Neural cell (in vitro differentiated cells): Measurements from ENCODE around the gene ATP8B1. TPM values are rescaled to one million over a fixed set of nuclear protein-coding genes. Genes with fewer than 3 reads are reported as not detected.
"Not testable (repeated sequence)": the region's sequence is repeated elsewhere in the genome, so short reads cannot be mapped to it uniquely, and the experiment has no call there.

Experiments used
- H2AFZ ChIP-seq: fragments of 200-600, 300-800 bp; sonication (generic), shearing (Covaris generic); 2 replicates; pipeline ENCODE4 v1.6.0; 2014; ENCODE audit warnings: low read depth, mild to moderate bottlenecking, antibody characterized with exemption, low read length, moderate library complexity
- H3F3A ChIP-seq: fragments of 200-600 bp; shearing (Covaris generic); 2 replicates; pipeline ENCODE4 v1.6.1; 2016; ENCODE audit warnings: mild to moderate bottlenecking, moderate library complexity, mixed read lengths, antibody characterized with exemption, low read length; ENCODE audit not compliant: insufficient read depth, poor library complexity, severe bottlenecking
- H3K27ac ChIP-seq: fragments of 200-600, 300-800 bp; sonication (generic), shearing (Covaris generic); 2 replicates; pipeline ENCODE4 v1.5.1; 2014; ENCODE audit warnings: mild to moderate bottlenecking, low read length, moderate library complexity
- H3K27me3 ChIP-seq: fragments of 300-800, 200-600 bp; sonication (generic), shearing (Covaris generic); 2 replicates; pipeline ENCODE4 v1.6.0; 2014; ENCODE audit warnings: mild to moderate bottlenecking, low read depth, low read length, moderate library complexity; ENCODE audit not compliant: insufficient read depth
- H3K36me3 ChIP-seq: fragments of 300-800, 200-600 bp; sonication (generic), shearing (Covaris generic); 2 replicates; pipeline ENCODE4 v1.5.1; 2014; ENCODE audit warnings: mild to moderate bottlenecking, antibody characterized with exemption, low read length, moderate library complexity; ENCODE audit not compliant: insufficient read depth
- H3K4me2 ChIP-seq: fragments of 300-800, 200-600 bp; sonication (generic), shearing (Covaris generic); 2 replicates; pipeline ENCODE4 v1.6.0; 2014; ENCODE audit warnings: mild to moderate bottlenecking, low read length
- H3K4me3 ChIP-seq: fragments of 300-800, 200-600 bp; sonication (generic), shearing (Covaris generic); 2 replicates; pipeline ENCODE4 v1.5.1; 2014; ENCODE audit warnings: mild to moderate bottlenecking, low read length, moderate library complexity
- H3K79me2 ChIP-seq: fragments of 200-600 bp; shearing (Covaris generic); replicated peaks from 2 replicates; pipeline ENCODE4 v1.6.0; 2014; ENCODE audit warnings: mild to moderate bottlenecking, low read length, moderate library complexity; ENCODE audit not compliant: insufficient read depth
- H3K9ac ChIP-seq: fragments of 300-800, 200-600 bp; sonication (generic), shearing (Covaris generic); 2 replicates; pipeline ENCODE4 v1.6.1; 2016; ENCODE audit warnings: mild to moderate bottlenecking, low read length, mixed read lengths
- H3K9me2 ChIP-seq: fragments of 200-600 bp; shearing (Covaris generic); 2 replicates; pipeline ENCODE4 v1.6.1; 2016; ENCODE audit warnings: mild to moderate bottlenecking, low read length, mixed read lengths; ENCODE audit not compliant: insufficient read depth
- H3K9me3 ChIP-seq: fragments of 200-600, 300-800 bp; sonication (generic), shearing (Covaris generic); 2 replicates; pipeline ENCODE4 v1.6.1; 2016; ENCODE audit warnings: mild to moderate bottlenecking, mixed run types, low read length, moderate library complexity, mixed read lengths
- H4K20me1 ChIP-seq: fragments of 200-600 bp; shearing (Covaris generic); 2 replicates; pipeline ENCODE4 v1.6.1; 2016; ENCODE audit warnings: mild to moderate bottlenecking, mixed run types; ENCODE audit not compliant: insufficient read depth
- EP300 ChIP-seq: fragments of 450-650 bp; conservative IDR thresholded peaks from 2 replicates; pipeline ENCODE4 v1.6.1; 2014; ENCODE audit warnings: antibody characterized with exemption, mild to moderate bottlenecking, moderate library complexity; ENCODE audit not compliant: poor library complexity, severe bottlenecking
- EZH2 ChIP-seq: fragments of 200-600, 300-800 bp; shearing (Covaris generic), sonication (generic); IDR thresholded peaks from 2 replicates; pipeline ENCODE4 v1.6.1; 2014; ENCODE audit warnings: antibody characterized with exemption, low read length, borderline replicate concordance, mild to moderate bottlenecking; ENCODE audit not compliant: insufficient read depth, poor library complexity, severe bottlenecking
- MXI1 ChIP-seq: fragments of 450-650 bp; conservative IDR thresholded peaks from 2 replicates; pipeline ENCODE4 v1.6.1; 2014; ENCODE audit warnings: antibody characterized with exemption, mild to moderate bottlenecking; ENCODE audit not compliant: poor library complexity, severe bottlenecking
- POLR2AphosphoS5 ChIP-seq: IDR thresholded peaks from 2 replicates; pipeline ENCODE4 v1.6.1; 2012
- RAD21 ChIP-seq: fragments of 450-650 bp; conservative IDR thresholded peaks from 2 replicates; pipeline ENCODE4 v1.6.1; 2014; ENCODE audit warnings: antibody characterized with exemption, mild to moderate bottlenecking, moderate library complexity
- TAF1 ChIP-seq: IDR thresholded peaks from 2 replicates; pipeline ENCODE4 v1.6.1; 2012; ENCODE audit warnings: low read depth
- polyA minus RNA-seq: library from RNA; depleted of rRNA, polyadenylated mRNA; stranded (reverse); fragments of >200 nt; gene quantifications from 2 replicates; pipeline ENCODE4 v1.2.3, GENCODE V29; 2014
- polyA plus RNA-seq: library from polyadenylated mRNA; depleted of rRNA; stranded (reverse); fragments of >200 nt; gene quantifications from 2 replicates; pipeline ENCODE4 v1.2.3, GENCODE V29; 2014
- TF ChIP-seq, protein P1 (sequence below): fragments of 450-650 bp; IDR thresholded peaks from 2 replicates; pipeline ENCODE4 v1.5.1; 2014; ENCODE audit warnings: antibody characterized with exemption, mild to moderate bottlenecking, moderate library complexity; ENCODE audit not compliant: poor library complexity, severe bottlenecking

ATP8B1 gene
- polyA plus RNA-seq (not detected in 2 replicates), polyA minus RNA-seq (not detected in 2 replicates)

GRCh38 chr18:57803103-57803969 lies at the start of gene ATP8B1:
ATP8B1 (minus strand) TSS chr18:57803315; CDS start chr18:57731807, 71,508 bp downstream.
- peak within 1 kb of the TSS; percentile 82 for H3K4me2 ChIP-seq
- no peaks in the 10 kb centered on the region for H3F3A ChIP-seq
- no peaks in the 10 kb centered on the region for H3K79me2 ChIP-seq
- no peaks in the 10 kb centered on the region for H4K20me1 ChIP-seq
- H3K4me3 ChIP-seq, result peak within 1 kb of the TSS; percentile 75
- peak; percentile 58 for TF ChIP-seq EZH2
- no peak for TF ChIP-seq RAD21
- TF ChIP-seq TAF1, result no peak
- no peak for TF ChIP-seq POLR2AphosphoS5
- no peak for TF ChIP-seq MXI1
- H2AFZ ChIP-seq, result no peak within 1 kb of the TSS
- peak within 1 kb of the TSS; percentile 26 for H3K9ac ChIP-seq
- H3K9me3 ChIP-seq, result no peaks in the 10 kb centered on the region
- H3K9me2 ChIP-seq, result no peaks in the 10 kb centered on the region
- peaks cover 63% of the 10 kb centered on the region for H3K27me3 ChIP-seq
- H3K27ac ChIP-seq, result no peak within 1 kb of the TSS
- H3K36me3 ChIP-seq, result no peaks in the 10 kb centered on the region

- H3K79me2 ChIP-seq, result no peaks in the 10 kb centered on the region
- TF ChIP-seq RAD21 (no peak), TAF1 (no peak), EP300 (no peak)
- TF ChIP-seq, protein P1, sequence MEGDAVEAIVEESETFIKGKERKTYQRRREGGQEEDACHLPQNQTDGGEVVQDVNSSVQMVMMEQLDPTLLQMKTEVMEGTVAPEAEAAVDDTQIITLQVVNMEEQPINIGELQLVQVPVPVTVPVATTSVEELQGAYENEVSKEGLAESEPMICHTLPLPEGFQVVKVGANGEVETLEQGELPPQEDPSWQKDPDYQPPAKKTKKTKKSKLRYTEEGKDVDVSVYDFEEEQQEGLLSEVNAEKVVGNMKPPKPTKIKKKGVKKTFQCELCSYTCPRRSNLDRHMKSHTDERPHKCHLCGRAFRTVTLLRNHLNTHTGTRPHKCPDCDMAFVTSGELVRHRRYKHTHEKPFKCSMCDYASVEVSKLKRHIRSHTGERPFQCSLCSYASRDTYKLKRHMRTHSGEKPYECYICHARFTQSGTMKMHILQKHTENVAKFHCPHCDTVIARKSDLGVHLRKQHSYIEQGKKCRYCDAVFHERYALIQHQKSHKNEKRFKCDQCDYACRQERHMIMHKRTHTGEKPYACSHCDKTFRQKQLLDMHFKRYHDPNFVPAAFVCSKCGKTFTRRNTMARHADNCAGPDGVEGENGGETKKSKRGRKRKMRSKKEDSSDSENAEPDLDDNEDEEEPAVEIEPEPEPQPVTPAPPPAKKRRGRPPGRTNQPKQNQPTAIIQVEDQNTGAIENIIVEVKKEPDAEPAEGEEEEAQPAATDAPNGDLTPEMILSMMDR, result no peak
Observed at GRCh38 chr18:57850063-57850462, 46.9 kb upstream of the ATP8B1 start.

DNA sequence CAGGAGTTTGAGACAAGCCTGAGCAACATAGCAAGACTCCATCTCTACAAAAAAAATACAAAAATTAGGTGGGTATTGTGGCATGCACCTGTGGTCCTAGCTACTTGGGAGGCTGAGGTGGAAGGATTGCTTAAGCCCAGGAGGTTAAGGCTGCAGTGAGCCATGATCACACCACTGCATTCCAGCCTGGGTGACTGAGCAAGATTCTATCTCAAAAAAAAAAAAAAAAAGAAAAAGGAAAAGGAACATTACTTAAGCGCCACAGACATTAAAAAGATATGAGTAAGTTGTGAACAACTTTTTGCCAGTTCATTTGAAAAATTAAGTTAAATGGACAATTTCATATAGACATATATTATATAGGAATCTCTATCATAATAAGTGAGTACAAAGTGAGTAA lies 45.3 kb upstream of the ATP8B1 start:
- H3K27ac ChIP-seq, H3K79me2 ChIP-seq, H3K4me3 ChIP-seq, H3K9me3 ChIP-seq, H4K20me1 ChIP-seq, H3K27me3 ChIP-seq, H3K4me2 ChIP-seq, H3K36me3 ChIP-seq, H3F3A ChIP-seq, H2AFZ ChIP-seq, H3K9ac ChIP-seq, H3K9me2 ChIP-seq: not testable (repeated sequence)

More at GRCh38 chr18:57850063-57850462, 46.9 kb upstream of the ATP8B1 start:
- Histone ChIP-seq H3K4me2 (no peak overlapping the region), H3K4me3 (no peak overlapping the region), H3K9me2 (no peaks in the 10 kb centered on the region), H3K27me3 (no peaks in the 10 kb centered on the region), H3K9me3 (no peaks in the 10 kb centered on the region), H3F3A (no peaks in the 10 kb centered on the region), H3K36me3 (no peaks in the 10 kb centered on the region), H3K9ac (no peak overlapping the region), H2AFZ (no peak overlapping the region), H3K27ac (no peak overlapping the region), H4K20me1 (no peaks in the 10 kb centered on the region)

GRCh38 chr18:57847431-57847830 lies 44.3 kb upstream of the ATP8B1 start:
- H3K4me2 ChIP-seq, H3K9me2 ChIP-seq, H3F3A ChIP-seq, H3K36me3 ChIP-seq, H3K27me3 ChIP-seq, H4K20me1 ChIP-seq, H3K4me3 ChIP-seq, H2AFZ ChIP-seq, H3K79me2 ChIP-seq, H3K9ac ChIP-seq, H3K27ac ChIP-seq, H3K9me3 ChIP-seq: not testable (repeated sequence)
